GM12878 (cell line): ENCODE data around the gene INSYN2B. TPM values are rescaled to one million over a fixed set of nuclear protein-coding genes. Genes with fewer than 3 reads are reported as not detected.

Experiments used
- CBX3 ChIP-seq: fragments of 200-600 bp; sonication (generic); IDR thresholded peaks from 2 replicates; pipeline ENCODE4 v1.6.1; 2016; ENCODE audit warnings: low read depth, borderline replicate concordance
- CEBPB ChIP-seq, 2 experiments: fragments of 150-350 bp in 1 of 2; IDR thresholded peaks; 2 replicates each; pipeline ENCODE4 v1.6.1; 2012 to 2014; ENCODE audit warnings: low read depth in 2 of 2, low read length in 2 of 2, borderline replicate concordance in 1 of 2, inconsistent platforms in 1 of 2
- CHD4 ChIP-seq: fragments of 200-600 bp; sonication (generic); IDR thresholded peaks from 2 replicates; pipeline ENCODE4 v1.6.1; 2016; ENCODE audit warnings: mild to moderate bottlenecking
- CTCF ChIP-seq, 3 experiments: IDR thresholded peaks in 2 of 3; conservative IDR thresholded peaks in 1 of 3; 2 replicates each; pipeline ENCODE4 v1.5.1; 2011; ENCODE audit warnings: low read depth in 3 of 3, low read length in 3 of 3, mild to moderate bottlenecking in 3 of 3, control low read depth in 2 of 3, moderate library complexity in 2 of 3, inconsistent platforms in 1 of 3, mixed read lengths in 1 of 3; ENCODE audit not compliant: control insufficient read depth in 2 of 3, insufficient read depth in 1 of 3; ENCODE audit errors: extremely low read depth in 1 of 3
- MEF2A ChIP-seq: IDR thresholded peaks from 2 replicates; pipeline ENCODE4 v1.6.1; 2011; ENCODE audit warnings: low read depth, mild to moderate bottlenecking, low read length, moderate library complexity; ENCODE audit not compliant: insufficient read depth
- RUNX3 ChIP-seq: IDR thresholded peaks from 2 replicates; pipeline ENCODE4 v1.6.1; 2012; ENCODE audit warnings: low read length, inconsistent platforms
- SREBF2 ChIP-seq: IDR thresholded peaks from 2 replicates; pipeline ENCODE4 v1.6.1; 2012; ENCODE audit warnings: mild to moderate bottlenecking, low read length
- SUPT20H ChIP-seq: IDR thresholded peaks from 2 replicates; pipeline ENCODE4 v1.6.1; 2011; ENCODE audit warnings: low read depth, mild to moderate bottlenecking, low read length, moderate library complexity, borderline replicate concordance; ENCODE audit not compliant: control insufficient read depth
- ZNF687 ChIP-seq: fragments of 450-650 bp; IDR thresholded peaks from 2 replicates; pipeline ENCODE4 v1.6.1; 2017; ENCODE audit warnings: mild to moderate bottlenecking, moderate library complexity
- ZZZ3 ChIP-seq: IDR thresholded peaks from 2 replicates; pipeline ENCODE4 v1.6.1; 2011; ENCODE audit warnings: low read depth; ENCODE audit not compliant: control insufficient read depth, insufficient read length
- polyA plus RNA-seq, 11 experiments: library from polyadenylated mRNA; depleted of rRNA in 4 of 11; unstranded in 6 of 11; stranded (reverse) in 5 of 11; fragments of >200 nt; fragmentation: Nextera tagmentation in 4 of 11; fragmentation: Illumina TruSeq in 1 of 11; extraction: Ambion mirVana in 4 of 11; extraction: Trizol in 1 of 11; gene quantifications; 1 replicate in 1 of 11; 2 replicates in 10 of 11; pipeline versions ENCODE4 v1.2.1 to v1.2.3, GENCODE V29; 2011 to 2016; ENCODE audit warnings: inconsistent platforms in 2 of 11, missing spikeins in 2 of 11, low read depth in 1 of 11
- total RNA-seq, 4 experiments: library from RNA; depleted of rRNA in 3 of 4; stranded (reverse); fragments of >200 nt in 3 of 4; fragmentation: Illumina TruSeq in 1 of 4; extraction: Trizol in 1 of 4; gene quantifications; 2 replicates each; pipeline versions ENCODE4 v1.2.1 to v1.2.3, GENCODE V29; 2013 to 2021

INSYN2B gene
- total and polyA plus RNA-seq, 10 of the 15 experiments (the other 5 are each of a cell fraction or from before 2014, with no cell fraction given) = 0.05 to 0.27 (median 0.13) TPM; not detected in 7

GRCh38 chr5:169974121-169974770, 6.0 kb downstream of the INSYN2B start (continued):
- no peak for TF ChIP-seq ZNF687
- no peak for TF ChIP-seq CBX3
- TF ChIP-seq MEF2A = no peak
- no peak for TF ChIP-seq ZZZ3
- no peak for TF ChIP-seq CEBPB (IDR thresholded peaks at IDR 0.05; ENCODE audit: borderline replicate concordance in 1 of 2, low read depth in 2 of 2, low read length in 2 of 2)
- TF ChIP-seq RUNX3 = no peak
- TF ChIP-seq CHD4 = no peak
- no peak for TF ChIP-seq SREBF2
- TF ChIP-seq CTCF (IDR thresholded peaks at IDR 0.05 in 2 of 3, conservative IDR thresholded peaks at IDR 0.05 in 1 of 3; ENCODE audit: control insufficient read depth in 2 of 3, extremely low read depth in 1 of 3, insufficient read depth in 1 of 3, low read depth in 3 of 3, low read length in 3 of 3) = no peak
- TF ChIP-seq SUPT20H = no peak
